ENCODE data around the gene EXOSC9. TPM values are rescaled to one million over a fixed set of nuclear protein-coding genes. Genes with fewer than 3 reads are reported as not detected.

EXOSC9 gene
- total RNA-seq, 1 experiment from 2014 or later, result 69.1 TPM

GRCh38 chr4:121851354-121851753 is 50.2 kb downstream of the EXOSC9 start:
- Mint-ChIP-seq H3K4me3 (no peak overlapping the region), H3K27me3 (ENCODE audit: low read depth) (no peaks in the 10 kb centered on the region), H3K27ac (no peak overlapping the region), H3K4me1 (no peaks in the 10 kb centered on the region), H3K36me3 (ENCODE audit: insufficient read depth in 1 of 3, low read depth in 3 of 3) (peaks cover 0 to 8% (median 0%) of the 10 kb centered on the region in 3 experiments; a peak in 2 of 7 replicates), H3K9me3 (no peaks in the 10 kb centered on the region)
- Histone ChIP-seq H4K91ac (ENCODE audit: insufficient read length, low read depth, low read length) (no peak overlapping the region), H3K27me3 (ENCODE audit: insufficient read depth, low read length) (no peaks in the 10 kb centered on the region), H2BK5ac (ENCODE audit: insufficient read length, low read length) (no peak overlapping the region), H3K14ac (ENCODE audit: insufficient read depth, low read length) (no peak overlapping the region), H3T11ph (ENCODE audit: low read length) (no peak overlapping the region), H3K23me2 (ENCODE audit: insufficient read length, low read depth, low read length, poor library complexity, severe bottlenecking) (no peaks in the 10 kb centered on the region), H3K27ac (ENCODE audit: insufficient read length, low read depth, low read length) (no peak overlapping the region), H2AK5ac (ENCODE audit: insufficient read length, low read length) (no peak overlapping the region), H2BK120ac (ENCODE audit: low read depth, low read length, poor library complexity, severe bottlenecking) (no peak overlapping the region), H3K4me1 (ENCODE audit: insufficient read depth, low read length) (no peaks in the 10 kb centered on the region), H2BK15ac (ENCODE audit: low read depth, low read length) (no peak overlapping the region), H4K8ac (replicated peaks; ENCODE audit: insufficient read length, low read depth, low read length) (no peak overlapping the region), H2BK12ac (ENCODE audit: insufficient read length, low read depth, low read length) (no peak overlapping the region), H3K4me2 (ENCODE audit: insufficient read depth, insufficient read length, low read length) (no peak overlapping the region), H3K4ac (ENCODE audit: low read depth, low read length) (no peak overlapping the region), H3K56ac (ENCODE audit: insufficient read length, low read depth, low read length) (no peak overlapping the region), H2AFZ (ENCODE audit: low read length) (no peak overlapping the region), H3K79me1 (ENCODE audit: insufficient read depth, low read depth, low read length, poor library complexity, severe bottlenecking) (no peaks in the 10 kb centered on the region), H3K9me3 (ENCODE audit: control insufficient read depth, low read depth, low read length) (no peaks in the 10 kb centered on the region), H3K9ac (ENCODE audit: extremely low read depth, insufficient read length, low read length) (no peak overlapping the region), H3K18ac (ENCODE audit: insufficient read length, low read depth, low read length) (no peak overlapping the region), H2BK20ac (ENCODE audit: low read depth, low read length, poor library complexity, severe bottlenecking) (no peak overlapping the region), H3K23ac (ENCODE audit: insufficient read length, low read depth, low read length) (no peak overlapping the region), H4K20me1 (ENCODE audit: control insufficient read depth, insufficient read depth, insufficient read length) (no peaks in the 10 kb centered on the region), H3K79me2 (ENCODE audit: insufficient read depth, low read length) (no peaks in the 10 kb centered on the region), H4K5ac (ENCODE audit: insufficient read length, low read depth, low read length) (no peak overlapping the region)
- TF ChIP-seq, protein P1, sequence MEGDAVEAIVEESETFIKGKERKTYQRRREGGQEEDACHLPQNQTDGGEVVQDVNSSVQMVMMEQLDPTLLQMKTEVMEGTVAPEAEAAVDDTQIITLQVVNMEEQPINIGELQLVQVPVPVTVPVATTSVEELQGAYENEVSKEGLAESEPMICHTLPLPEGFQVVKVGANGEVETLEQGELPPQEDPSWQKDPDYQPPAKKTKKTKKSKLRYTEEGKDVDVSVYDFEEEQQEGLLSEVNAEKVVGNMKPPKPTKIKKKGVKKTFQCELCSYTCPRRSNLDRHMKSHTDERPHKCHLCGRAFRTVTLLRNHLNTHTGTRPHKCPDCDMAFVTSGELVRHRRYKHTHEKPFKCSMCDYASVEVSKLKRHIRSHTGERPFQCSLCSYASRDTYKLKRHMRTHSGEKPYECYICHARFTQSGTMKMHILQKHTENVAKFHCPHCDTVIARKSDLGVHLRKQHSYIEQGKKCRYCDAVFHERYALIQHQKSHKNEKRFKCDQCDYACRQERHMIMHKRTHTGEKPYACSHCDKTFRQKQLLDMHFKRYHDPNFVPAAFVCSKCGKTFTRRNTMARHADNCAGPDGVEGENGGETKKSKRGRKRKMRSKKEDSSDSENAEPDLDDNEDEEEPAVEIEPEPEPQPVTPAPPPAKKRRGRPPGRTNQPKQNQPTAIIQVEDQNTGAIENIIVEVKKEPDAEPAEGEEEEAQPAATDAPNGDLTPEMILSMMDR (conservative IDR thresholded peaks at IDR 0.05), result no peak
- no CpG with 5 or more reads among the region's 1 CpG for WGBS (ENCODE audit: extremely low coverage, insufficient read length, low lambda C conversion rate)
- no peak for DNase-seq

Measured in H9 (cell line).